Thyroid gland (tissue), 4 donors: ENCODE measurements around the gene GALNT9. TPM values are rescaled to one million over a fixed set of nuclear protein-coding genes. Genes with fewer than 3 reads are reported as not detected.

Experiments used
- DNase-seq, 2 donors: peaks; one replicate each; pipeline ENCODE4 v3.0.0-alpha.2; 2019
- H3K27ac ChIP-seq, 3 donors: fragments of 200-600 bp; sonication (generic); 1 replicate in 2 of 3; 2 replicates in 1 of 3; pipeline ENCODE4 v1.5.1; 2016 to 2019; ENCODE audit warnings: mild to moderate bottlenecking in 1 of 3, moderate library complexity in 1 of 3
- H3K27me3 ChIP-seq: fragments of 200-600 bp; sonication (generic); one replicate; pipeline ENCODE4 v1.5.1; 2019
- H3K36me3 ChIP-seq, 2 donors: fragments of 200-600 bp; sonication (generic); one replicate each; pipeline ENCODE4 v1.5.1; 2016 to 2019
- H3K4me1 ChIP-seq, 2 donors: fragments of 200-600 bp; sonication (generic); one replicate each; pipeline ENCODE4 v1.5.1; 2017 to 2019
- H3K4me3 ChIP-seq, 3 donors: fragments of 200-600 bp; sonication (generic); replicated peaks in 1 of 3; 1 replicate in 2 of 3; 2 replicates in 1 of 3; pipeline ENCODE4 v1.5.1; 2016; ENCODE audit warnings: mild to moderate bottlenecking in 1 of 3
- H3K9me3 ChIP-seq: fragments of 200-600 bp; sonication (generic); one replicate; pipeline ENCODE4 v1.5.1; 2017
- CTCF ChIP-seq, 6 experiments: fragments of 200-600 bp in 3 of 6; fragments of 450-650 bp in 3 of 6; sonication (generic) in 3 of 6; IDR thresholded peaks; one replicate each; pipeline ENCODE4 v1.5.1; 2016 to 2019; ENCODE audit warnings: antibody characterized with exemption in 6 of 6, mild to moderate bottlenecking in 2 of 6, inconsistent platforms in 1 of 6, moderate library complexity in 1 of 6
- POLR2A ChIP-seq, 2 donors: fragments of 450-650 bp; IDR thresholded peaks; one replicate each; pipeline ENCODE4 v1.6.1; 2017; ENCODE audit warnings: antibody characterized with exemption in 2 of 2, mild to moderate bottlenecking in 2 of 2, moderate library complexity in 1 of 2
- WGBS, 2 donors: methylation state at CpG; one replicate each; pipeline ENCODE4 v1.1.5; 2017; 5-methylcytosine and 5-hydroxymethylcytosine counted together
- intact Hi-C: fragments of 100-400 bp; cut with DNase I; formaldehyde crosslinking; loops from one replicate; pipeline ENCODE4 v1.15.1; 2023
- total RNA-seq, 4 donors: library from RNA; depleted of rRNA; stranded (reverse); fragments of >200 nt; gene quantifications; one replicate each; pipeline ENCODE4 v1.2.3, GENCODE V29; 2016

The GALNT9 gene
- total RNA-seq, 4 donors from 2014 or later: 2.2 to 29.2 (median 15.9) TPM

GRCh38 chr12:132208153-132208823 is 121.1 kb downstream of the GALNT9 start:
- intact Hi-C loops: no loop called here
- whole genome bisulfite sequencing, 2 donors: 75 to 87% methylated on average over 7 to 14 of the region's 15 CpGs
- no peak for TF ChIP-seq CTCF (IDR thresholded peaks at IDR 0.05)
- TF ChIP-seq POLR2A (IDR thresholded peaks at IDR 0.05): no peak

GRCh38 chr12:132207083-132207775 is 122.2 kb downstream of the GALNT9 start:
- no peak for DNase-seq
- no peaks in the 10 kb centered on the region for H3K36me3 ChIP-seq
- no peaks in the 10 kb centered on the region for H3K27me3 ChIP-seq
- H3K27ac ChIP-seq: no peak overlapping the region
- intact Hi-C loops: no loop called here
- H3K9me3 ChIP-seq: no peaks in the 10 kb centered on the region
- 87% methylated on average over 19 of the region's 36 CpGs for WGBS, 2 donors
- TF ChIP-seq POLR2A (IDR thresholded peaks at IDR 0.05): no peak
- no peak for TF ChIP-seq CTCF (IDR thresholded peaks at IDR 0.05)
- peaks cover 10 to 18% of the 10 kb centered on the region in 2 donors for H3K4me1 ChIP-seq
- H3K4me3 ChIP-seq: no peak overlapping the region

More at GRCh38 chr12:132208153-132208823, 121.1 kb downstream of the GALNT9 start:
- Histone ChIP-seq H3K4me3 (no peak overlapping the region), H3K27me3 (no peaks in the 10 kb centered on the region), H3K27ac (no peak overlapping the region), H3K4me1 (peaks cover 10 to 18% of the 10 kb centered on the region in 2 donors), H3K9me3 (no peaks in the 10 kb centered on the region), H3K36me3 (no peaks in the 10 kb centered on the region)
- DNase-seq: no peak

- TF ChIP-seq POLR2A (IDR thresholded peaks at IDR 0.05) (no peak), CTCF (IDR thresholded peaks at IDR 0.05) (no peak)
- Histone ChIP-seq H3K27me3 (no peaks in the 10 kb centered on the region), H3K4me1 (peaks cover 10 to 18% of the 10 kb centered on the region in 2 donors), H3K4me3 (no peak overlapping the region), H3K36me3 (no peaks in the 10 kb centered on the region), H3K27ac (peak overlapping the region; percentile 5 to 78 (median 43)), H3K9me3 (no peaks in the 10 kb centered on the region)
- peak; percentile 85 for DNase-seq
- WGBS, 2 donors: 6 to 15% methylated on average over 2 to 10 of the region's 14 CpGs
- intact Hi-C loops: no loop called here
Observed at GRCh38 chr12:132206046-132206434, 123.3 kb downstream of the GALNT9 start.

GRCh38 chr12:132205271-132206045 is 123.9 kb downstream of the GALNT9 start:
- peak; percentile 53 to 60 for DNase-seq
- intact Hi-C loops: no loop called here
- H3K4me3 ChIP-seq: peak overlapping the region in 1 of 3 donors; percentile 21
- peak overlapping the region; percentile 5 to 78 (median 43) for H3K27ac ChIP-seq
- no peaks in the 10 kb centered on the region for H3K9me3 ChIP-seq
- H3K36me3 ChIP-seq: no peaks in the 10 kb centered on the region
- no peaks in the 10 kb centered on the region for H3K27me3 ChIP-seq
- 2 to 5% methylated on average over 20 to 31 of the region's 53 CpGs for WGBS, 2 donors
- H3K4me1 ChIP-seq: peaks cover 10 to 18% of the 10 kb centered on the region in 2 donors
- TF ChIP-seq CTCF (IDR thresholded peaks at IDR 0.05) (no peak), POLR2A (IDR thresholded peaks at IDR 0.05) (no peak)
